HCEC 1CT (cell line): Measurements from ENCODE around the gene UCP3.
"Not testable (repeated sequence)": the region's sequence is repeated elsewhere in the genome, so short reads cannot be mapped to it uniquely, and the experiment has no call there.

ENCODE experiments used
- DNase-seq: peaks from one replicate; pipeline ENCODE4 v3.0.0-alpha.2; 2017

UCP3 gene

DNA sequence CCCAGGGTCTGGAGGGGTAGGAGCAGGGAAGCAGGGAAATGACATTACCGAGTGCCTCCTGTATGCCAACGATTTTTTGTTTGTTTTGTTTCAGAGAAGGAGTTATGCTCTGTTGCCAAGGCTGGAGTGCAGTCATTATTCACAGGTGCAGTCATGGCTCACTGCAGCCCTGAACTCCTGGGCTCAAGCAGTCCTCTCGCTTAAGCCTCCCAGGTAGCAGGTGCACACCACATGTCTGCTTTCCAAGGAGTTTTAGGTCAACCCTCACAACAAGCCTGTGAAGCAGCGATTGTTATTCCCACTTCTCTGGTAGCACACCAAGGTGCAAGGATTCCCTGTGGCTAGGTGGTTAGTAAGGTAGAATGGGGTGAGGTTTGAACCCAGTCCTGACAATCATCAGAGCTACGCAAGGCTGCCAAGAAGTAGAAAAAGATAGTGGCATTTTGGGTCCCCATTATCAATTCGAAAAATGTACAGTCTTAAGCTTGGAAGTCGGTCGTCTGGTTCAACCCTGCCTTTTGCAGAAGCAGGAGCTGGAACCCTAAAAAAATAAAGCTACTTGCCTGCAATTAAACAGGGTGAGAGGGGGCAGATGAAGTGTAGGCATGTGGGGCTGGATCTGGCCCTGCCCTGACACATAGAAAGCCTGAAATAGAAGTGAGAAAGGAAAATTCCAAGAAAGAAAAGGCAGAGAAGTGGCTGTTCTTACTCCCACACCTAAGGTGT, 9.1 kb downstream of the UCP3 start:
- DNase-seq: no peak

- DNase-seq: no peak
Observed at GRCh38 chr11:73998846-73999575, 9.9 kb downstream of the UCP3 start.

- no peak for DNase-seq
Observed at GRCh38 chr11:73997120-73997770, 11.6 kb downstream of the UCP3 start.

DNA sequence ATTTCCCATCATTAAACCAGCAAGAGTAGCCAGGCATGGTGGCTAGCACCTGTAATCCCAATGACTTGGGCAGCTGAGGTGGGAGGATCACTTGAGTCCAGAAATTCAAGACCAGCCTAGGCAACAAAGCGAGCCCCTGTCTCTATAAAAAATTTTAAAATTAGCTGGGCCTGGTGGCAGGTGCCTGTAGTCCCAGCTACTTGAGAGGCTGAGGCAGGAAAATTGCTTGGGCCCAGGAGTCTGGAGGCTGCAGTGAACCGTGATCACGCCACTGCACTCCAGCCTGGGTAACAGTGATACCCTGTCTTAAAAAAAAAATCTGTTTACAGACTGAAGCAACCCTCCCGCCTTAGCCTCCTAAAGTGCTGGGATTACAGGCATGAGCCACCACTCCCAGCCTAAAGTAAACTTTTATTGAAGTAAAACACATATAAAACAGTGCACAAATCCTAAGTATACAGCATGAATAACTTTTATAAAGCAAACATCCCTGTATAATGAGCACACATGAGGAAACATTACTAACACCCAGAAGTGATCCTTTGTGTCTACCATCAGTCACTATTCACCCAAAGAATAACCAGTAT, 12.6 kb downstream of the UCP3 start:
- no peak for DNase-seq

DNA sequence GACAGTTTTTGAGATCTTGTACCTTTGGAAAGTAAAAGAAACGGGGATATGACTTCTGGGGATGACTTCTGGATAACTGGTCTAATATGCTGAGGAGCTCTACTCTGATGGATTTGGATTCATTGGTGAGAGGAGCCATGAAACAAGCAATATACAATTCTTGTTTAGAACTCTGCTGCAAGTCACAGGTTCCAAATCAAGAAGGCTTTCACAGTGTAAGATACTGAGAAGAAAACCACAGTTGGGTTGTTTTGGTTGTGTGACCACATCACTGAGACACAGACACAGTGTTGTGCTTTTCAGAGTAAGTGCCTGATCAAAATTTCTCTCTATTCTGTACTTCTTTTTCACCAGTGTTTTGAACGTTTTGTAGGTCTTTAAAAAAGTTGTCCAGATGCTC, 13.2 kb downstream of the UCP3 start:
- DNase-seq: no peak

DNA sequence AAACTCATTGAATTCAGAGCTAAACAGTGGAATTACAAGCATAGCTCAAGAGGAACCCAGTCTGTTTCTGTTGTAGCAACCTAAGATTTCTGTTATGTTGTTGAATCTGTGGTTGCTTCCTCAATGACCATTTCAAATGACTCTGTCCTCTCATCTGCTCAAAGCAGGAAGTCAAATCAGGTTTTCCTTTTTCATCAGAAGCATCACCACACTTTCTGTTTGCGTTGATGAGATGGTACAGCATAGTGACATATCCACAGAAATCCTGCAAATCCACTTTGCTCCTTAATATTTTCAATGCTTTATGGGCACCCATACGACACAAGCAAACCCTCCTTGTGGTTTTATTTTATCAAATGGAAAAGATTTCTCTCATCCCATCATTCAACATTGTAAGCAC, 13.6 kb downstream of the UCP3 start:
- no peak for DNase-seq

DNA sequence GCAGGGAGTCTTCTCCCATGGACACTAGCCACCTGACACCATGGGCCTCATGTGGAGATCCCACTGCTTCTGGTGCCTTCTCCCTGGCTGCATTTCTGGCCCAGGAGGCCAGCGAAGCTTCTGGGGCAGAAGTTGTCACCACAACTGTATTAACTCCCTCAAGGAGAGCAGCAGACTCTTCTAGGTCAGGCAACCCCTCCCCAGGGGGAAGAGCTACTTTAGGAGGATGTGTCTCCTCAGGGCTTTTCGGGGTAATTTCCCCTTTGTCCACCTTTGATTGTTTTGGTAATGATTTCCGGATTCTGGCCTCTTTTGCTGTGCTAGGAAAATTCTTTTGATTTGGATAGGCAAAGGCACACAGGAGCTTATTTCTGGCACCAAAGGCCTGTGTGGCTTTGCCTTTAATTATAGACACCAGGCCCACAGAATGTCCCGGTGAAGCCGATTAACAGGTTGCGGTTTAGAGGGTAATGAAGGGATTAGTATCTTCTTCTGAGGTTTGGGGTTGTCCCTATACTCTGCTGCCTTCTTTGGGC, 17.3 kb downstream of the UCP3 start:
- DNase-seq: no peak

GRCh38 chr11:73990730-73991129, 18.2 kb downstream of the UCP3 start:
- DNase-seq: no peak

DNA sequence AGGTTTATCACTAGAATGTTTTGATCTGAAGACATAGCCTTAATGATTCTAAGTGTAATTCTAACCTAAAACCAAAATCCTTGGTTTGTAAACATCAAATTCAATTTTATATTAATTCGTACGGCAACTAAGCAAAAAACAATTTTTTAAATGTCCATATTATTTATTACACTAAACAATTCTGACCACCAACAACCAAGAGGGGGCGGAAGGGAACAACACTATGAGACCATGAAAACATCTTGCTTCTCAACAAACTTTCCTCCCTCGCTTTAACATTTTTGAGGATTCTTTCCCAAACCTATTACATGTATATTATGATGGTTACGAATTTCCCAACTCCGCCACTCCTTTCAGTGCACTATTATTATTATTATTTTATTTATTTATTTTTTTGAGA, 19.7 kb downstream of the UCP3 start:
- DNase-seq: no peak

- DNase-seq: no peak
Observed at GRCh38 chr11:73988227-73988626, 20.7 kb downstream of the UCP3 start.

DNA sequence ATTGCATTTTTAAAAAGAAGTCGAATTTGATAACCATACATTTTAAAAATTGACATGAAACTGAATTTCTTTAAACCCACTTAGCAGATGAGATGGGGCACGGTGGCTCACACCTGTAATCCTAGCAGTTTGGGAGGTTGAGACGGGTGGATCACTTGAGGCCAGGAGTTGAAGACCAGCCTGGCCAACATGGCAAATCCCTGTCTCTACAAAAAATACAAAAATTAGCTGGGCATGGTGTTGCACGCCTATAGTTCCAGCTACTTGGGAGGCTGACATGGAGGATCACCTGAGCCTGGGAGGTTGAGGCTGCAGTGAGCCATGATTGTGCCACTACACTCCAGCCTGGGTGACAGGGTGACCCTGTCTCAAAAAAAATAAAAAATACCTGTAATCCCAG, 23.2 kb downstream of the UCP3 start:
- DNase-seq: not testable (repeated sequence)

GRCh38 chr11:73983741-73984538, 24.9 kb downstream of the UCP3 start:
- no peak for DNase-seq

DNA sequence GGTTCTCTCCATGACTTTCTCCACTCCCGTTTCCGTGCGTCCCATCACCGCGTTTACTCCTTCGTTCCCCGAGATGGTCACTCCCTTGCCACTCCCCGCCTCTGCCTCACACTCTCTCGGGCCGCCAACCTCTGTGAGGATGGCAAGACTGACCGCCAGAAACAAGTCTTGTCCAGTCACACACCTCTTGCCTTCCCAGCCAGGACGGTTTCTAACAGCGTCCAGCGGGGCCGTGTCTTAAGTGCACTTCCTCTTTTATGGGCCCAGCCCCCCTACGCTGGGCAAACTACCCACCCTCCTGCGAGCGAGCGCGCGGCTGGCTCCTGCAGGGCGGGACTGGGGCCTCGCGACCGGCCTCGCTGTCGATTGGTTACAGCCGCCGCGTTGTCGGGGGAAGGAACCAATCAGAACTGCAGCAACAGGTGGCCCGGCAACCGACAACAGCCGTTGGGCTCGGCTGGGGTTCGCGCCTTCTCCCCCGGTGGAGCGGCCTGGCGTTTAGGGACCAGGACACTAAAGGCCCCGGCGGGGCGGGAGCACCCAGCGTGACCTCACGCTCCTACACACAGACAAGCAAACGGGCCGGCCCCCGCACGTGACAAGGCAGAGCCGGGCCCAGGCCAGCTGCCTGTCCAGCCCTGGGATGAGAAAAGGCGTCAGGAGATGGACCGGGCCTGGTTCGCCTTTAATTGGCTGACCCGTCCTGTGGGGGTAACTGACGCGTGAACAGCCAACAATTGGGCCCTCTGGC, 25.7 kb downstream of the UCP3 start:
- peak; percentile 86 for DNase-seq

DNA sequence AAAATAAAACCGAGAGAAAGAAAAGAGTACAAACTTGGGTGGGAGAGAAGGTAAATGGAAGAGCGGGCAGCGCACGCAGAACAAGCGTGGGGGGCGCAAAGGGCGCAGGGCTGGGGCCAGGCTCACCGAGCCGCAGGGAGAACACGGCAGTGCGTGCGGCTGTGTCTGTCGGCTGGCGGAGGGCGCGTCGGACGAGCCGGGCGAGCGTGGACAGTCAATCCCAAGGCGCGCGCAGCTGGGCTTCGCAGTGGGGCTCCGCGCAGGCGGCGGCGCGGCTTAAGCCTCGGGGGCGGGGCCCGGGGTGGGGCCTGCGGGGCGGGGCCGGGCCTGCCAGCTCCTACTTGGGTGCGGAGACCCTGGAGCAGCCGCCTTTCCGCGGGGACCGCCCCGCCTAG, 26.3 kb downstream of the UCP3 start, which contains the start of gene UCP2:
Gene UCP2, minus strand, starts transcription at position 249 of the 395 bp plus-strand sequence. CDS start 4,465 bp downstream, outside the sequence.
- DNase-seq: peak; percentile 77

DNA sequence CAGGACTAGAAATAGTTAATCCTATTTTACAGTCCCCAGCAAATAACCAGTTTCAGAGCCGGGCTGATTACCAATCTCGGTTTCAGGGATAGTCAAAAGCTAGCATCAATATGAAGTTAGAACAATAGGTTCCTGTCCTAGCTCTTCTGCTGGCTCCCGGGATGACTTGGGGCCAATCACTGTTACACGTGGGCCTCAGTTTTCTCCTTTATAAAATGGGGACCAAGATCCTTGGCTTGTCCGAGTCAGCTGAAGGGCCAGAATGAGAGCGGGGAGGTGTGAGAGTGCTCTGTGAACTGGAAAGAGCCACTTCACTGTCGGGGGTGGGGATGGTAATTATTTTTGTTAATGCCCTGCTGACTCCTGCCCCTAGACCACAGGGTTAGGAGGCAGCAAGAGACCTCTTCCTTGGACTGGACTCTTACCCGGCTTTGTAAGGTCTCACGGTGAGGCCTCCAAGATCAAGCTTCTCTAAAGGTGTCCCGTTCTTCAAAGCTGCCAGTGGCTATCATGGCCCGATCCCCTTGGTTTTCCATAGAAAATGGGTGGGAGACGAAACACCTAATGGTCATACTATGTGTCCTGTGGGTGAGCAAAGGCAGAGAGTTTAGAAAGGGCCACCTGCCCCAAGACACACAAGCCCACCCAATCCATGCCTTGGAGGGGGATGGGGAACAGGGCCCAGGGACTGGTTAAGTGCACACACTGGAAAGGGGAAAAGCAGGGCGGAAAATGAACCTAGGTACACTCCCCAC, 27.7 kb downstream of the UCP3 start:
- no peak for DNase-seq

- DNase-seq: no peak
Observed at GRCh38 chr11:73980001-73980961, 28.6 kb downstream of the UCP3 start.

DNA sequence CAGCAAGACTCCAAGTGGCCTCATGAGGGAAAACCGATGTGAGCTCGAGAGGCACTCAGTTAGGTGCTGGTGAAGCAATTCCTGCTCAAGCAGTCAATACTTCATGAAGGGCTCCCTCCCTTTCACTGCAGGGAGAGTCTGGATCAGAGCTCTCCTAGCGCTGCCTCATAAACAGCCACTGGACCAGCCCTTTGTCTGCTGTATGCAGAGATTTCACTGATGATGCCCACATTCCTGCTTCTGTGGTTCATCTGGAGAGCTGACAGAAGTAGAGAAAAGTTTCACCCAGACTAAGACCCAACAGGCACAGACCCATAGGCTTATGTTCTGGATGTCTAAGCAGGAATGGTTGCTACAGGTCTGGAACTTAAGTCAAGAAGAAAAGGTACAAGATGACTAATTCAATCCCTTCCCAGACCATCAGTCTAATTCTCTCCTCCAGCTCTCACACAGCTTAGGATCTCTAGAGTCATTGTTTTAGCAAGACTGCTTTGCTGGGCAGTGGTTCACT, 30.3 kb downstream of the UCP3 start:
- DNase-seq: no peak

- no peak for DNase-seq
Observed at GRCh38 chr11:73977856-73978519, 30.9 kb downstream of the UCP3 start.
